Right lobe of liver (tissue), 6 donors: ENCODE data around the gene KIAA1614. TPM values are rescaled to one million over a fixed set of nuclear protein-coding genes. Genes with fewer than 3 reads are reported as not detected.
A peak's percentile ranks its signal among the peaks of the same experiment; 100 is the strongest.

Source experiments
- ATAC-seq, 4 donors: fragments of 200-7000 bp; cut with Tn5 transposase; one replicate each; pipeline ENCODE4 v1.9.1; 2020; ENCODE audit warnings: mild to moderate bottlenecking in 4 of 4, moderate library complexity in 4 of 4
- DNase-seq, 3 donors: peaks; one replicate each; pipeline ENCODE4 v3.0.0-alpha.2; 2020
- H3K27ac ChIP-seq, 3 donors: fragments of 200-600 bp; one replicate each; pipeline ENCODE4 v1.8.0; 2022
- H3K27me3 ChIP-seq, 2 donors: fragments of 200-600 bp; one replicate each; pipeline ENCODE4 v1.8.0; 2022
- H3K36me3 ChIP-seq, 4 donors: fragments of 200-600 bp; sonication (generic) in 1 of 4; one replicate each; pipeline versions ENCODE4 v1.5.1 to v1.8.0; 2017 to 2022; ENCODE audit warnings: control low read depth in 1 of 4
- H3K4me1 ChIP-seq, 4 donors: fragments of 200-600 bp; sonication (generic) in 1 of 4; one replicate each; pipeline versions ENCODE4 v1.5.1 to v1.8.0; 2017 to 2022; ENCODE audit warnings: control low read depth in 1 of 4
- H3K4me3 ChIP-seq, 3 donors: fragments of 200-600 bp; one replicate each; pipeline ENCODE4 v1.8.0; 2022
- H3K9me3 ChIP-seq, 4 donors: fragments of 200-600 bp; sonication (generic) in 1 of 4; one replicate each; pipeline versions ENCODE4 v1.5.1 to v1.8.0; 2017 to 2022; ENCODE audit warnings: control low read depth in 1 of 4
- POLR2A ChIP-seq: fragments of 450-650 bp; IDR thresholded peaks from one replicate; pipeline ENCODE4 v1.6.1; 2017; ENCODE audit warnings: antibody characterized with exemption, mild to moderate bottlenecking
- WGBS: methylation state at CpG from one replicate; pipeline ENCODE4 v1.1.6; 2018; ENCODE audit warnings: low coverage, low lambda C conversion rate; ENCODE audit not compliant: insufficient coverage; ENCODE audit errors: missing lambda C conversion rate; 5-methylcytosine and 5-hydroxymethylcytosine counted together
- intact Hi-C, 2 donors: fragments of 100-400 bp; cut with DNase I; formaldehyde crosslinking; loops; one replicate each; pipeline versions ENCODE4 v1.11.2 to v1.14.1; 2022
- total RNA-seq, 6 experiments: library from RNA; depleted of rRNA in 2 of 6; stranded (reverse); fragments of >200 nt in 2 of 6; fragmentation: NEBNext Ultra II Directional in 3 of 6; extraction: Animal tissue kit (Norgen Biotek cat#: 25700) in 3 of 6; gene quantifications; one replicate each; pipeline versions ENCODE4 v1.1.0 to v1.2.4, GENCODE V29; 2016 to 2023
- TF ChIP-seq, protein P1 (sequence below), 4 donors: fragments of 200-600 bp in 3 of 4; fragments of 450-650 bp in 1 of 4; IDR thresholded peaks; one replicate each; pipeline versions ENCODE4 v1.5.1 to v1.8.0; 2016 to 2022; ENCODE audit warnings: antibody characterized with exemption in 4 of 4, mild to moderate bottlenecking in 2 of 4
- donor health status: DM: no; HTN: yes; CAD: no.
- donor health status: DM: no; HTN: no; CAD: no.
- donor health status: DM: no; HTN: no; CAD: no.
- donor health status: DM: no; HTN: yes; CAD: no.
- donor health status: DM: no; HTN: yes; CAD: no.

The KIAA1614 gene
- total RNA-seq, 6 experiments from 2014 or later: 0.13 to 0.25 (median 0.21) TPM

DNA sequence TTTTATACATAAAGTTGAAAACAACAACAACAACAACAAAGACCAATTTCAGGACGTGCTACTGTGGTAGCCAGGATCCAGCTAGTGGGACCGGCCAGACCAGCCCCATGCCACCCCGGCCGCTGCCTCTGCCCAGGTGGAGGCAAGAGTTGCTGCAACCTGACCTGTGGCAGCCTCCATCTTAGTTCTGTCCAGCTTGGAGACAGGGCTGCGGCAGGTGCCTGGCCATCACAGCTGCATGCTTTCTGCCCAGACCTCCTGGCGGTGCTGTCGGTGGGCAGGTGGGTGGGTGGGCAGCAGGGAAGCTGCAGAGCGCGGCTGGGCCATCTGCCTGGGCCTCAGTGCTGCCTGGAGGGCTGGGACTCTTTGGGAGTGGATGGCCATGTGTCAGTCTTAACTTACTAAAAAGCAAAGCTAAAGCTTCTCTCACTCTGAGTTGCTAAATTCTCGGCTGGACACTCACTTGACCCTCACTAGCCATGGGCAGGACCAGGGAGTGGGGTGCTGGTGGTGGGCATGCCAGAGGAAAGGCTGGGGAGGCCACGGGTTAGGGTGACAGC is 38.6 kb downstream of the KIAA1614 start:
- no peak overlapping the region for H3K4me3 ChIP-seq
- TF ChIP-seq POLR2A: no peak
- TF ChIP-seq, protein P1, sequence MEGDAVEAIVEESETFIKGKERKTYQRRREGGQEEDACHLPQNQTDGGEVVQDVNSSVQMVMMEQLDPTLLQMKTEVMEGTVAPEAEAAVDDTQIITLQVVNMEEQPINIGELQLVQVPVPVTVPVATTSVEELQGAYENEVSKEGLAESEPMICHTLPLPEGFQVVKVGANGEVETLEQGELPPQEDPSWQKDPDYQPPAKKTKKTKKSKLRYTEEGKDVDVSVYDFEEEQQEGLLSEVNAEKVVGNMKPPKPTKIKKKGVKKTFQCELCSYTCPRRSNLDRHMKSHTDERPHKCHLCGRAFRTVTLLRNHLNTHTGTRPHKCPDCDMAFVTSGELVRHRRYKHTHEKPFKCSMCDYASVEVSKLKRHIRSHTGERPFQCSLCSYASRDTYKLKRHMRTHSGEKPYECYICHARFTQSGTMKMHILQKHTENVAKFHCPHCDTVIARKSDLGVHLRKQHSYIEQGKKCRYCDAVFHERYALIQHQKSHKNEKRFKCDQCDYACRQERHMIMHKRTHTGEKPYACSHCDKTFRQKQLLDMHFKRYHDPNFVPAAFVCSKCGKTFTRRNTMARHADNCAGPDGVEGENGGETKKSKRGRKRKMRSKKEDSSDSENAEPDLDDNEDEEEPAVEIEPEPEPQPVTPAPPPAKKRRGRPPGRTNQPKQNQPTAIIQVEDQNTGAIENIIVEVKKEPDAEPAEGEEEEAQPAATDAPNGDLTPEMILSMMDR (IDR thresholded peaks at IDR 0.05): no peak
- 87% methylated on average over 4 of the region's 11 CpGs for WGBS
- ATAC-seq: no peak
- DNase-seq: no peak
- no peaks in the 10 kb centered on the region for H3K9me3 ChIP-seq
- H3K36me3 ChIP-seq: no peaks in the 10 kb centered on the region
- intact Hi-C loops: no loop called here
- peaks cover 0 to 7% (median 0%) of the 10 kb centered on the region in 4 donors for H3K4me1 ChIP-seq
- H3K27ac ChIP-seq: no peak overlapping the region
- H3K27me3 ChIP-seq: no peaks in the 10 kb centered on the region

DNA sequence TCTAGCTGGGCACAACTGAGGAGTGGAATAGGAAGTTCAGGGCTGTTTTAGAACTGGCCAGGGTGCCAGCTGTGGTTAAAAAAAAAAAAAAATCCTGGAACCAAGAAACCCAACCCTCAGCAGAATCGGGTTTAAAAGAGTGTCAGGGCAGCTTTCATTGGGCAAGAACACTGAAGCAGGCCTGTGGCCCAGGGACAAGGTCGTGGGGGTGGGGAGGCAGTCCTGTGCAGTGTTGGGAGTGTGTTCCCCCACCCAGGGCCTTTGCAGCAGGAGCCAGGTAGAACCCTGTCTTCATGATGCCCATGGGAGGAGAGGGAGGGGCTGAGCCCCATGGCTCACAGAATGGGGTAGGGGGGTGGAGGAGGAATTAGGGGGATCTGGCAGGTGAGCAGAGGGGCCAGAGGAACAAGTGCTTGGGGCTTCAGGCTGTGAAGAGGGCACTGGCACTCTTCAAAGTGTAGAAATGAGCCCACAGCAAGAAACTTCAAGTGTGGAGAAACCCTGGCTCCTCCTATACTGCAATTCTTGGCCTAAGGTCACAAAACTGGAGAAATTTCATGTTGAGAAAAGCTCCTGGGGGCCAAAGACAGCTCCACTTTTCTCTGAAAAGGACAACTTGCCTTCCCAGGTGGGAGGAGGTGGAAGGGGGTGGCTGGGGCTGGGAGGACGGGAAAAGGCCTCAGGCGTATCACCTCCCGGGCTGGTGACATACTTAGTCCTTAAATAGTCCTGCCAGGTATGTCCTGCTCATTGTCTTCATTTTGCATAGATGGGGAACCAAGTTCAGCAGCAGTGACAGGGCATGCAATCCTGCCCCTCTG is 39.3 kb downstream of the KIAA1614 start:
- intact Hi-C loops: no loop called here
- WGBS: 52% methylated on average over 3 of the region's 5 CpGs
- Histone ChIP-seq H3K4me1 (peaks cover 0 to 7% (median 0%) of the 10 kb centered on the region in 4 donors), H3K27me3 (no peaks in the 10 kb centered on the region), H3K4me3 (no peak overlapping the region), H3K27ac (no peak overlapping the region), H3K9me3 (no peaks in the 10 kb centered on the region), H3K36me3 (no peaks in the 10 kb centered on the region)
- no peak for DNase-seq
- no peak for ATAC-seq
- TF ChIP-seq POLR2A: no peak
- TF ChIP-seq, protein P1 (IDR thresholded peaks at IDR 0.05): no peak

DNA sequence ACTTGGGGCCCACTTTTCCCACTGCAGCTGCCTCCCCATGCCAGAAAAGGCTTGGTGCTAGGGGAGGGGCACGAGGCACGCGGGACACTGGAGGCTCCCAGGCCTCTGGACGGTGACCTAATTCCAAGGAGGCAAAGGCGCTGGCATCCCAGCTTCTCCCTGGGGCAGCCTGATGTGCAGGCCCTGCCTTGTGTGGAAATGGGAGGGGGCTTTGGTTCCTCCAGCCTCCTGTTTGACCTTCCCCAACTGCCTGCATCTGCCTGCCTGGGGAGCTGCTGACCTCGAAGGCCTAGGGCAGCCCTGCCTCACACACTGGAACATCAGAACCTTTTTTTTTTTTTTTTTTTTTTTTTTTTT is 39.9 kb downstream of the KIAA1614 start:
- no peak for DNase-seq
- Histone ChIP-seq H3K9me3 (no peaks in the 10 kb centered on the region), H3K27ac (no peak overlapping the region), H3K36me3 (no peaks in the 10 kb centered on the region), H3K27me3 (no peaks in the 10 kb centered on the region), H3K4me3 (no peak overlapping the region), H3K4me1 (peaks cover 0 to 7% (median 0%) of the 10 kb centered on the region in 4 donors)
- intact Hi-C loops: no loop called here
- TF ChIP-seq, protein P1 (IDR thresholded peaks at IDR 0.05): no peak
- TF ChIP-seq POLR2A: no peak
- WGBS: no CpG with 5 or more reads among the region's 6 CpGs
- no peak for ATAC-seq

DNA sequence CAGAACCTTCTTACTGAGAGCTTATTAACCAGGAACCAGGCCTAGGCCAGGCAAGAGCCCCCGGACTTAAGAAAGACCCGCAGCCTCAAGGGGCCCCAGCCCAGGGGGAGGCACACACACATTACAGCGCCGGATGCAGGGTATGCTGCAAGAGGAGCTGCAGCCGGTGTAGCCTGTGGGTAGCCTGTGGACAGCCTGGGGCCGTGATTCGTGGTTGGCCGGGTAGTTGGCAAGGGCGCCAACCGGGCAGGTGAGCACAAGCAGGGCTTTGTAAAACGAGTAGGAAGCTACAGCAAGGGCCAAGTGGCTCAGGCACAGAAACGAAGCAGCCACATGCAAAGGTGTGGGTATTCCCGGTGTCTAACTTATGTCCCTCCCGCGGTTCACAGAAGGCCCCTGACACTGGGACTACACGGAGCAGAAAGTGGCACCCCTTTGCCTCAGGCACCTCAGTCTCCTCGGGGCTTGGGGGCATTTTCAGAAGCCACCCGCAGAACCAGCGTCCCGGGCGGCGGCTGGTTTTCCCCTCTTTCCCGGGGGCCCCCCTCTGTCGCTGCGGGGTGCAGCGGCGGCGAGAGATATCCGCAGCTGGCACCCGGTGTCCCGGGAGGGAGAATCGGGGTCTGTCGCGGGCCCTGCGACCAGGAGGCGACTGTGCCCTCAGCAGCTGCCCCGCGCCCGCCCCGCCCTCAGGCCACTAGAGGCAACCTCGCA is 40.8 kb downstream of the KIAA1614 start:
- Histone ChIP-seq H3K9me3 (no peaks in the 10 kb centered on the region), H3K27ac (no peak overlapping the region), H3K4me1 (peaks cover 0 to 7% (median 0%) of the 10 kb centered on the region in 4 donors), H3K4me3 (peak overlapping the region; percentile 54 to 64 (median 59)), H3K36me3 (no peaks in the 10 kb centered on the region), H3K27me3 (no peaks in the 10 kb centered on the region)
- intact Hi-C loops: no loop called here
- DNase-seq (no peak), ATAC-seq (peak; percentile 9 to 20 (median 16))
- TF ChIP-seq POLR2A: no peak
- TF ChIP-seq, protein P1 (IDR thresholded peaks at IDR 0.05): no peak
- 40% methylated on average over 2 of the region's 41 CpGs for WGBS
